HepG2 (cell line): Measurements from ENCODE around the gene PFN4. TPM values are rescaled to one million over a fixed set of nuclear protein-coding genes. Genes with fewer than 3 reads are reported as not detected.

Experiments used
- JDP2 ChIP-seq: sonication (generic); formaldehyde crosslinking; IDR thresholded peaks from 2 replicates; pipeline ENCODE4 v1.8.1; 2022; ENCODE audit warnings: missing genetic modification reagents, borderline replicate concordance
- JUND ChIP-seq: sonication (generic); formaldehyde crosslinking; IDR thresholded peaks from 2 replicates; pipeline ENCODE4 v1.8.0; 2022; ENCODE audit warnings: mild to moderate bottlenecking, missing genetic modification reagents
- MED1 ChIP-seq: sonication (generic); formaldehyde crosslinking; IDR thresholded peaks from 2 replicates; pipeline ENCODE4 v1.4.0; 2020; ENCODE audit warnings: missing genetic modification reagents
- POLR2AphosphoS5 ChIP-seq: IDR thresholded peaks from 2 replicates; pipeline ENCODE4 v1.6.1; 2012; ENCODE audit warnings: low read depth, low read length
- SMAD9 ChIP-seq: sonication (generic); formaldehyde crosslinking; IDR thresholded peaks from 2 replicates; pipeline ENCODE4 v1.5.1; 2020; ENCODE audit warnings: mild to moderate bottlenecking, missing genetic modification reagents
- SRF ChIP-seq: IDR thresholded peaks from 2 replicates; pipeline ENCODE4 v1.6.1; 2011; ENCODE audit warnings: mild to moderate bottlenecking, low read depth, low read length, moderate library complexity
- TGIF2 ChIP-seq: IDR thresholded peaks from 2 replicates; pipeline ENCODE4 v1.6.1; 2016; ENCODE audit warnings: control low read depth, missing compliant biosample characterization
- TP53 ChIP-seq: sonication (generic); formaldehyde crosslinking; conservative IDR thresholded peaks from 2 replicates; pipeline ENCODE4 v1.4.0; 2020; ENCODE audit warnings: missing genetic modification reagents
- YEATS2 ChIP-seq: sonication (generic); formaldehyde crosslinking; IDR thresholded peaks from 2 replicates; pipeline ENCODE4 v1.4.0; 2020; ENCODE audit warnings: missing genetic modification reagents, borderline replicate concordance
- ZBTB42 ChIP-seq: sonication (generic); formaldehyde crosslinking; IDR thresholded peaks from 2 replicates; pipeline ENCODE4 v1.5.0; 2020; ENCODE audit warnings: mild to moderate bottlenecking, missing genetic modification reagents
- ZNF256 ChIP-seq: sonication (generic); formaldehyde crosslinking; conservative IDR thresholded peaks from 2 replicates; pipeline ENCODE4 v1.4.0; 2020; ENCODE audit warnings: missing genetic modification reagents
- ZNF317 ChIP-seq: sonication (generic); formaldehyde crosslinking; IDR thresholded peaks from 2 replicates; pipeline ENCODE4 v1.5.0; 2020; ENCODE audit warnings: mild to moderate bottlenecking, missing genetic modification reagents
- ZNF337 ChIP-seq: sonication (generic); formaldehyde crosslinking; IDR thresholded peaks from 2 replicates; pipeline ENCODE4 v1.5.1; 2020; ENCODE audit warnings: missing genetic modification reagents, low read depth, mild to moderate bottlenecking, borderline replicate concordance
- ZNF350 ChIP-seq: sonication (generic); formaldehyde crosslinking; IDR thresholded peaks from 2 replicates; pipeline ENCODE4 v1.4.0; 2020; ENCODE audit warnings: mild to moderate bottlenecking, low read depth, missing genetic modification reagents, borderline replicate concordance
- ZNF605 ChIP-seq: sonication (generic); formaldehyde crosslinking; IDR thresholded peaks from 2 replicates; pipeline ENCODE4 v1.8.0; 2022; ENCODE audit warnings: mild to moderate bottlenecking, missing genetic modification reagents
- polyA plus RNA-seq, 8 experiments: library from polyadenylated mRNA; depleted of rRNA in 3 of 8; stranded (reverse) in 7 of 8; unstranded in 1 of 8; fragments of >200 nt; fragmentation: Illumina TruSeq in 4 of 8; extraction: Trizol in 4 of 8; gene quantifications; 2 replicates each; pipeline versions ENCODE4 v1.2.1 to v1.2.3, GENCODE V29; 2011 to 2016; ENCODE audit warnings: low read depth in 4 of 8, missing spikeins in 1 of 8, mixed read lengths in 1 of 8; ENCODE audit not compliant: insufficient read depth in 1 of 8
- total RNA-seq, 5 experiments: library from RNA; depleted of rRNA; stranded (reverse); fragments of >200 nt; fragmentation: Illumina TruSeq; extraction: Trizol; gene quantifications; 2 replicates each; pipeline ENCODE4 v1.2.3, GENCODE V29; 2016; ENCODE audit warnings: low read depth in 1 of 5
- TF ChIP-seq, protein P1 (sequence below): sonication (generic); formaldehyde crosslinking; IDR thresholded peaks from 2 replicates; pipeline ENCODE4 v1.4.0; 2020; ENCODE audit warnings: missing genetic modification reagents
- TF ChIP-seq, protein P2 (sequence below): sonication (generic); formaldehyde crosslinking; IDR thresholded peaks from 2 replicates; pipeline ENCODE4 v1.8.0; 2022; ENCODE audit warnings: missing genetic modification reagents, mild to moderate bottlenecking, moderate library complexity, borderline replicate concordance

Gene PFN4
- total and polyA plus RNA-seq, 2 of the 13 experiments (the other 11 are each of a cell fraction or from before 2014, with no cell fraction given), result 0.12 to 0.20 TPM

- TF ChIP-seq JDP2 (peak; percentile 25; the same call in 1 of the 2 replicates), ZNF350 (CRISPR knock-in tag) (0 out of 2 replicates have a peak, but pooled peaks have one; percentile 39), ZBTB42 (no peak; the same call in 1 of the 2 replicates), ZNF317 (CRISPR knock-in tag) (0 out of 2 replicates have a peak, but pooled peaks have one; percentile 44), POLR2AphosphoS5 (no peak), SMAD9 (CRISPR knock-in tag) (no peak), TP53 (0 out of 2 replicates have a peak, but pooled peaks have one; percentile 43), MED1 (peak; percentile 5; the same call in 1 of the 2 replicates), JUND (CRISPR knock-in tag) (no peak), ZNF256 (CRISPR knock-in tag) (0 out of 2 replicates have a peak, but pooled peaks have one; percentile 28), YEATS2 (CRISPR knock-in tag) (0 out of 2 replicates have a peak, but pooled peaks have one; percentile 12), SRF (no peak), ZNF605 (CRISPR knock-in tag) (no peak), ZNF337 (CRISPR knock-in tag) (no peak), TGIF2 (CRISPR knock-in tag) (peak; percentile 37; the same call in 1 of the 2 replicates)
- TF ChIP-seq, protein P1, sequence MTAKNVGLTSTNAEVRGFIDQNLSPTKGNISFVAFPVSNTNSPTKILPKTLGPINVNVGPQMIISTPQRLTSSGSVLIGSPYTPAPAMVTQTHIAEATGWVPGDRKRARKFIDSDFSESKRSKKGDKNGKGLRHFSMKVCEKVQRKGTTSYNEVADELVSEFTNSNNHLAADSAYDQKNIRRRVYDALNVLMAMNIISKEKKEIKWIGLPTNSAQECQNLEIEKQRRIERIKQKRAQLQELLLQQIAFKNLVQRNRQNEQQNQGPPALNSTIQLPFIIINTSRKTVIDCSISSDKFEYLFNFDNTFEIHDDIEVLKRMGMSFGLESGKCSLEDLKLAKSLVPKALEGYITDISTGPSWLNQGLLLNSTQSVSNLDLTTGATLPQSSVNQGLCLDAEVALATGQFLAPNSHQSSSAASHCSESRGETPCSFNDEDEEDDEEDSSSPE, result peak; percentile 34; the same call in 1 of the 2 replicates
- TF ChIP-seq, protein P2, sequence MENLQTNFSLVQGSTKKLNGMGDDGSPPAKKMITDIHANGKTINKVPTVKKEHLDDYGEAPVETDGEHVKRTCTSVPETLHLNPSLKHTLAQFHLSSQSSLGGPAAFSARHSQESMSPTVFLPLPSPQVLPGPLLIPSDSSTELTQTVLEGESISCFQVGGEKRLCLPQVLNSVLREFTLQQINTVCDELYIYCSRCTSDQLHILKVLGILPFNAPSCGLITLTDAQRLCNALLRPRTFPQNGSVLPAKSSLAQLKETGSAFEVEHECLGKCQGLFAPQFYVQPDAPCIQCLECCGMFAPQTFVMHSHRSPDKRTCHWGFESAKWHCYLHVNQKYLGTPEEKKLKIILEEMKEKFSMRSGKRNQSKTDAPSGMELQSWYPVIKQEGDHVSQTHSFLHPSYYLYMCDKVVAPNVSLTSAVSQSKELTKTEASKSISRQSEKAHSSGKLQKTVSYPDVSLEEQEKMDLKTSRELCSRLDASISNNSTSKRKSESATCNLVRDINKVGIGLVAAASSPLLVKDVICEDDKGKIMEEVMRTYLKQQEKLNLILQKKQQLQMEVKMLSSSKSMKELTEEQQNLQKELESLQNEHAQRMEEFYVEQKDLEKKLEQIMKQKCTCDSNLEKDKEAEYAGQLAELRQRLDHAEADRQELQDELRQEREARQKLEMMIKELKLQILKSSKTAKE (CRISPR knock-in tag), result 0 out of 2 replicates have a peak, but pooled peaks have one; percentile 17
- TF ChIP-seq, all 625 proteins: peak for 17
Measured at GRCh38 chr2:24122366-24123194, 554 bp downstream of the PFN4 start (continued).
